Fibroblast of lung (primary cell): ENCODE results near the gene PDZD2.

Experiments used
- EZH2 ChIP-seq: IDR thresholded peaks from 2 replicates; pipeline ENCODE4 v1.5.1; 2012; ENCODE audit warnings: low read length, control low read depth, mild to moderate bottlenecking; ENCODE audit errors: missing control alignments
- TF ChIP-seq, protein P1 (sequence below), 2 donors: IDR thresholded peaks in 1 of 2; conservative IDR thresholded peaks in 1 of 2; 1 replicate in 1 of 2; 2 replicates in 1 of 2; pipeline ENCODE4 v1.5.1; 2011 to 2012; ENCODE audit warnings: low read length in 2 of 2, control low read depth in 1 of 2, inconsistent platforms in 1 of 2, low read depth in 1 of 2, mild to moderate bottlenecking in 1 of 2

DNA sequence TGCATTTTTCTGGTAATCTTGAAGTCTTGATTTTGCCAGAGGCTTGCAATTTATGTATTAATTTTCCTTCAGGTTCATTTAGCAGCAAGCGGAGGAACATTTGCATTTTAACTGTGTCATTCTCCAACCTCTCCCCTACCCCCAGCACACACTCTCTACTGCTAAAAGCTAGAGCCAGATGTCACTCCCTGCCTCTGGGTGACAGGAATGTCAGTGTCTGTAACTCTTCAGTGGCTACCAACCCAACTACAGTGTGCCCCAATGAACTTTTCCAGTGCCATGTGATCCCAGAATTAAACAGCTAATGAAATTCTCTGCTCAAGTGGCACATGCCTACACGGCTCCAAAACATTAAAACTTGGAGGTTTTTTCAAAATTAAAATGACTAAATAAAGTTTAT, 274.9 kb downstream of the PDZD2 start:
- TF ChIP-seq, protein P1, sequence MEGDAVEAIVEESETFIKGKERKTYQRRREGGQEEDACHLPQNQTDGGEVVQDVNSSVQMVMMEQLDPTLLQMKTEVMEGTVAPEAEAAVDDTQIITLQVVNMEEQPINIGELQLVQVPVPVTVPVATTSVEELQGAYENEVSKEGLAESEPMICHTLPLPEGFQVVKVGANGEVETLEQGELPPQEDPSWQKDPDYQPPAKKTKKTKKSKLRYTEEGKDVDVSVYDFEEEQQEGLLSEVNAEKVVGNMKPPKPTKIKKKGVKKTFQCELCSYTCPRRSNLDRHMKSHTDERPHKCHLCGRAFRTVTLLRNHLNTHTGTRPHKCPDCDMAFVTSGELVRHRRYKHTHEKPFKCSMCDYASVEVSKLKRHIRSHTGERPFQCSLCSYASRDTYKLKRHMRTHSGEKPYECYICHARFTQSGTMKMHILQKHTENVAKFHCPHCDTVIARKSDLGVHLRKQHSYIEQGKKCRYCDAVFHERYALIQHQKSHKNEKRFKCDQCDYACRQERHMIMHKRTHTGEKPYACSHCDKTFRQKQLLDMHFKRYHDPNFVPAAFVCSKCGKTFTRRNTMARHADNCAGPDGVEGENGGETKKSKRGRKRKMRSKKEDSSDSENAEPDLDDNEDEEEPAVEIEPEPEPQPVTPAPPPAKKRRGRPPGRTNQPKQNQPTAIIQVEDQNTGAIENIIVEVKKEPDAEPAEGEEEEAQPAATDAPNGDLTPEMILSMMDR (conservative IDR thresholded peaks at IDR 0.05 in 1 of 2, IDR thresholded peaks at IDR 0.05 in 1 of 2; ENCODE audit: low read depth in 1 of 2, low read length in 2 of 2), result no peak
- no peak for TF ChIP-seq EZH2
